ENCODE results near the gene BTNL3.

DNA sequence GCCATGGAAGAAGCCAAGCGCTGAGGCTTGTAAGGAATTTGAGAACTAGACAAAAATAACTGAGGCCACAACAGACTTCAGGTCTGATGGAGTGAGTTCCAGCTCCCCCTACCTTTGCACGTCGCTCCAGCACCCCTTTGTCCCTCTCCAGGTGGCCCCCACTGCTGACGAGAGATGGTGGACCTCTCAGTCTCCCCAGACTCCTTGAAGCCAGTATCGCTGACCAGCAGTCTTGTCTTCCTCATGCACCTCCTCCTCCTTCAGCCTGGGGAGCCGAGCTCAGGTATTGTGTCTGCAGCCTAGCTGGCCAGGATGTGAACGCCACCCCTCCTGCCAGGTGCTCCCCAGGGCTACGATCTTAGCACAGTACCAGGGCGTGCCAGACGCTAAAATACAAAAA, 56.7 kb downstream of the BTNL3 start:
- no peak for TF ChIP-seq EZH2phosphoT487 (IDR thresholded peaks at IDR 0.05; ENCODE audit: borderline replicate concordance, low read length)
- TF ChIP-seq, protein P1, sequence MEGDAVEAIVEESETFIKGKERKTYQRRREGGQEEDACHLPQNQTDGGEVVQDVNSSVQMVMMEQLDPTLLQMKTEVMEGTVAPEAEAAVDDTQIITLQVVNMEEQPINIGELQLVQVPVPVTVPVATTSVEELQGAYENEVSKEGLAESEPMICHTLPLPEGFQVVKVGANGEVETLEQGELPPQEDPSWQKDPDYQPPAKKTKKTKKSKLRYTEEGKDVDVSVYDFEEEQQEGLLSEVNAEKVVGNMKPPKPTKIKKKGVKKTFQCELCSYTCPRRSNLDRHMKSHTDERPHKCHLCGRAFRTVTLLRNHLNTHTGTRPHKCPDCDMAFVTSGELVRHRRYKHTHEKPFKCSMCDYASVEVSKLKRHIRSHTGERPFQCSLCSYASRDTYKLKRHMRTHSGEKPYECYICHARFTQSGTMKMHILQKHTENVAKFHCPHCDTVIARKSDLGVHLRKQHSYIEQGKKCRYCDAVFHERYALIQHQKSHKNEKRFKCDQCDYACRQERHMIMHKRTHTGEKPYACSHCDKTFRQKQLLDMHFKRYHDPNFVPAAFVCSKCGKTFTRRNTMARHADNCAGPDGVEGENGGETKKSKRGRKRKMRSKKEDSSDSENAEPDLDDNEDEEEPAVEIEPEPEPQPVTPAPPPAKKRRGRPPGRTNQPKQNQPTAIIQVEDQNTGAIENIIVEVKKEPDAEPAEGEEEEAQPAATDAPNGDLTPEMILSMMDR (IDR thresholded peaks at IDR 0.05; ENCODE audit: low read depth, low read length, poor library complexity, severe bottlenecking), result peak; percentile 65

All from DOHH2 (cell line).